ENCODE data around the gene PTPRK. TPM values are rescaled to one million over a fixed set of nuclear protein-coding genes. Genes with fewer than 3 reads are reported as not detected.

The PTPRK gene
- polyA plus RNA-seq, 3 donors: 0.01 TPM; not detected in 2

DNA sequence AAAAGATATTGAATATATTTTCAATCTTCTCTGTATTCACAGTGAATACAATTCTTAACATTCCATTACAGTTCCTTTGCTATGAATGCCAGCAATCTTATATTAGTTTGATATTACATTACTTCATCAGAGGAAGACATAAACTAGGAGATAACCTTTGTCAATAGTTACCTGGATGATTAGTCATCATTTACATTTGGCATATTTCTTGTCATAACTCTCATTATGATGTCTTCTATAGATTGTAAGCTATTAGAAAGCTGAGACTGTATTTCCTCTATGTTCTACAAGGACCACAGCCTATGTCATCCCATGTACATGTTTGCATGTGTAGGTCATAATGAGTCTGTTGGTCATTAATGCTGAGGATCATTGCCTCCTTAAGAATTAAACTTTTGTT is 7.8 kb upstream of the PTPRK start:
- no peaks in the 10 kb centered on the region for H3K36me3 ChIP-seq (replicated peaks in 1 of 2; ENCODE audit: control insufficient read depth in 1 of 2, insufficient read depth in 2 of 2, low read length in 2 of 2)
- no peak overlapping the region for H3K27ac ChIP-seq (ENCODE audit: low read depth in 1 of 2, low read length in 2 of 2)
- Mint-ChIP-seq H3K27me3 (ENCODE audit: low read depth in 3 of 3) (peaks cover 0 to 11% (median under 1%) of the 10 kb centered on the region in 3 donors), H3K9me3 (peaks cover 0 to 4% (median 0%) of the 10 kb centered on the region in 7 donors), H3K4me3 (no peak overlapping the region), H3K36me3 (no peaks in the 10 kb centered on the region), H3K27ac (no peak overlapping the region), H3K4me1 (no peaks in the 10 kb centered on the region)
- no peak overlapping the region for H3K9ac ChIP-seq (ENCODE audit: insufficient read depth, low read length, poor library complexity, severe bottlenecking)
- no peaks in the 10 kb centered on the region for H3K4me1 ChIP-seq (ENCODE audit: control insufficient read depth in 1 of 2, insufficient read depth in 2 of 2, low read length in 2 of 2)
- no peak overlapping the region for H2AFZ ChIP-seq (ENCODE audit: insufficient read depth, low read depth, low read length, poor library complexity, severe bottlenecking)
- intact Hi-C loops (cut with micrococcal nuclease): no loop called here
- H3K4me3 ChIP-seq (replicated peaks in 1 of 3; ENCODE audit: low read depth in 2 of 3, low read length in 3 of 3): no peak overlapping the region
- no peaks in the 10 kb centered on the region for H3K79me2 ChIP-seq (ENCODE audit: insufficient read depth, low read length)
- H3K9me3 ChIP-seq (replicated peaks in 1 of 2; ENCODE audit: control insufficient read depth in 1 of 2, insufficient read depth in 1 of 2, low read length in 2 of 2): no peaks in the 10 kb centered on the region
- no peaks in the 10 kb centered on the region for H4K20me1 ChIP-seq (ENCODE audit: insufficient read depth, low read length)
- H3K27me3 ChIP-seq (ENCODE audit: control insufficient read depth in 2 of 2, insufficient read depth in 2 of 2, low read length in 2 of 2): peaks cover 3% of the 10 kb centered on the region in 2 donors
- DNase-seq: no peak
- TF ChIP-seq CTCF (IDR thresholded peaks at IDR 0.05): no peak
- H3K4me2 ChIP-seq (replicated peaks; ENCODE audit: extremely low read depth, low read length, poor library complexity, severe bottlenecking): no peak overlapping the region

- no peak overlapping the region for H3K4me2 ChIP-seq (replicated peaks; ENCODE audit: extremely low read depth, low read length, poor library complexity, severe bottlenecking)
- DNase-seq: no peak
- H4K20me1 ChIP-seq (ENCODE audit: insufficient read depth, low read length): no peaks in the 10 kb centered on the region
- Mint-ChIP-seq H3K9me3 (peaks cover 0 to 4% (median 0%) of the 10 kb centered on the region in 7 donors), H3K36me3 (no peaks in the 10 kb centered on the region), H3K4me3 (no peak overlapping the region), H3K27me3 (ENCODE audit: low read depth in 3 of 3) (peaks cover 0 to 15% (median 6%) of the 10 kb centered on the region in 3 donors), H3K4me1 (no peaks in the 10 kb centered on the region), H3K27ac (no peak overlapping the region)
- H3K79me2 ChIP-seq (ENCODE audit: insufficient read depth, low read length): no peaks in the 10 kb centered on the region
- no peak for TF ChIP-seq CTCF (IDR thresholded peaks at IDR 0.05)
- no peaks in the 10 kb centered on the region for H3K36me3 ChIP-seq (replicated peaks in 1 of 2; ENCODE audit: control insufficient read depth in 1 of 2, insufficient read depth in 2 of 2, low read length in 2 of 2)
- H3K27me3 ChIP-seq (ENCODE audit: control insufficient read depth in 2 of 2, insufficient read depth in 2 of 2, low read length in 2 of 2): peaks cover 7 to 8% of the 10 kb centered on the region in 2 donors
- H2AFZ ChIP-seq (ENCODE audit: insufficient read depth, low read depth, low read length, poor library complexity, severe bottlenecking): no peak overlapping the region
- H3K9me3 ChIP-seq (replicated peaks in 1 of 2; ENCODE audit: control insufficient read depth in 1 of 2, insufficient read depth in 1 of 2, low read length in 2 of 2): no peaks in the 10 kb centered on the region
- intact Hi-C loops (cut with micrococcal nuclease): no loop called here
- no peak overlapping the region for H3K9ac ChIP-seq (ENCODE audit: insufficient read depth, low read length, poor library complexity, severe bottlenecking)
- H3K27ac ChIP-seq (ENCODE audit: low read depth in 1 of 2, low read length in 2 of 2): no peak overlapping the region
- WGBS (ENCODE audit: insufficient coverage): 100% methylated on average over 1 of the region's 1 CpG
- H3K4me1 ChIP-seq (ENCODE audit: control insufficient read depth in 1 of 2, insufficient read depth in 2 of 2, low read length in 2 of 2): no peaks in the 10 kb centered on the region
- no peak overlapping the region for H3K4me3 ChIP-seq (replicated peaks in 1 of 3; ENCODE audit: low read depth in 2 of 3, low read length in 3 of 3)
Measured at GRCh38 chr6:128527375-128527774, 7.0 kb upstream of the PTPRK start.

All from CD14-positive monocyte (primary cell).